HEK293 (cell line): ENCODE data around the gene NCKAP5L.

ENCODE experiments used
- CTCF ChIA-PET: fragments of 350-600 bp; formaldehyde crosslinking; extraction: SDS; loops from one replicate; lab custom pipeline; 2021; ENCODE audit warnings: antibody characterized with exemption; lab: Yijun Ruan, JAX
- POLR2A ChIA-PET: fragments of 300-600 bp; formaldehyde crosslinking; extraction: SDS; loops from one replicate; lab custom pipeline; 2020; ENCODE audit warnings: antibody characterized with exemption, inconsistent platforms; lab: Yijun Ruan, JAX
- H3K27ac ChIP-seq: fragments of 200-500 bp; sonication (Bioruptor generic); 2 replicates; pipeline ENCODE4 v1.5.1; 2014; ENCODE audit warnings: low read depth, low read length, control low read depth, inconsistent platforms; ENCODE audit errors: extremely low read depth
- H3K36me3 ChIP-seq, 2 experiments: fragments of 200-500 bp in 1 of 2; sonication (Bioruptor generic) in 1 of 2; 1 replicate in 1 of 2; 2 replicates in 1 of 2; pipeline ENCODE4 v1.5.1; 2014 to 2017; ENCODE audit warnings: inconsistent platforms in 2 of 2, low read length in 2 of 2; ENCODE audit not compliant: control insufficient read depth in 2 of 2, insufficient read depth in 1 of 2
- H3K4me1 ChIP-seq: fragments of 200-500 bp; sonication (Bioruptor generic); 2 replicates; pipeline ENCODE4 v1.5.1; 2014; ENCODE audit warnings: mild to moderate bottlenecking, low read length, inconsistent platforms; ENCODE audit not compliant: control insufficient read depth, insufficient read depth
- H3K4me3 ChIP-seq: 2 replicates; pipeline ENCODE4 v1.5.1; 2011; ENCODE audit warnings: low read depth, mild to moderate bottlenecking, control low read depth, low read length, moderate library complexity
- H3K9me3 ChIP-seq: fragments of 200-500 bp; sonication (Bioruptor generic); 2 replicates; pipeline ENCODE4 v1.5.1; 2014; ENCODE audit warnings: low read depth, low read length, inconsistent platforms; ENCODE audit not compliant: control insufficient read depth, insufficient read depth
- KLF7 ChIP-seq: fragments of 450-650 bp; formaldehyde crosslinking; IDR thresholded peaks from 2 replicates; pipeline ENCODE4 v1.5.1; 2016; ENCODE audit warnings: missing biosample characterization, missing genetic modification characterization, borderline replicate concordance
- PRDM6 ChIP-seq: fragments of 450-650 bp; formaldehyde crosslinking; IDR thresholded peaks from 2 replicates; pipeline ENCODE4 v1.5.1; 2017; ENCODE audit warnings: missing biosample characterization, missing genetic modification characterization
- REPIN1 ChIP-seq: fragments of 450-650 bp; formaldehyde crosslinking; IDR thresholded peaks from 2 replicates; pipeline ENCODE4 v1.5.1; 2017; ENCODE audit warnings: missing biosample characterization, missing genetic modification characterization, low read depth
- SALL2 ChIP-seq: fragments of 450-650 bp; formaldehyde crosslinking; IDR thresholded peaks from 2 replicates; pipeline ENCODE4 v1.5.0; 2017; ENCODE audit warnings: missing biosample characterization, mild to moderate bottlenecking, missing genetic modification characterization, borderline replicate concordance
- SCRT1 ChIP-seq: fragments of 450-650 bp; formaldehyde crosslinking; IDR thresholded peaks from 2 replicates; pipeline ENCODE4 v1.5.1; 2016; ENCODE audit warnings: missing biosample characterization, missing genetic modification characterization, borderline replicate concordance
- SP3 ChIP-seq: fragments of 450-650 bp; formaldehyde crosslinking; IDR thresholded peaks from 2 replicates; pipeline ENCODE4 v1.5.1; 2016; ENCODE audit warnings: missing biosample characterization, missing genetic modification characterization
- TSHZ1 ChIP-seq: fragments of 450-650 bp; formaldehyde crosslinking; IDR thresholded peaks from 2 replicates; pipeline ENCODE4 v1.5.1; 2016; ENCODE audit warnings: missing biosample characterization, missing genetic modification characterization, borderline replicate concordance
- ZBTB21 ChIP-seq: fragments of 450-650 bp; formaldehyde crosslinking; IDR thresholded peaks from 2 replicates; pipeline ENCODE4 v1.5.1; 2017; ENCODE audit warnings: missing biosample characterization, missing genetic modification characterization
- ZBTB44 ChIP-seq: fragments of 450-650 bp; IDR thresholded peaks from 2 replicates; pipeline ENCODE4 v1.5.1; 2018; ENCODE audit warnings: missing biosample characterization, mild to moderate bottlenecking, missing genetic modification characterization
- ZFP3 ChIP-seq: fragments of 450-650 bp; formaldehyde crosslinking; IDR thresholded peaks from 2 replicates; pipeline ENCODE4 v1.5.1; 2016; ENCODE audit warnings: low read depth, missing biosample characterization, missing genetic modification characterization
- ZNF10 ChIP-seq: fragments of 450-650 bp; formaldehyde crosslinking; IDR thresholded peaks from 2 replicates; pipeline ENCODE4 v1.5.1; 2017; ENCODE audit warnings: missing biosample characterization, missing genetic modification characterization
- ZNF112 ChIP-seq: fragments of 450-650 bp; formaldehyde crosslinking; IDR thresholded peaks from 2 replicates; pipeline ENCODE4 v1.5.0; 2017; ENCODE audit warnings: missing biosample characterization, missing genetic modification characterization
- ZNF221 ChIP-seq: fragments of 450-650 bp; formaldehyde crosslinking; IDR thresholded peaks from 2 replicates; pipeline ENCODE4 v1.5.1; 2017; ENCODE audit warnings: missing biosample characterization, missing genetic modification characterization, borderline replicate concordance
- ZNF239 ChIP-seq: fragments of 450-650 bp; formaldehyde crosslinking; IDR thresholded peaks from 2 replicates; pipeline ENCODE4 v1.5.1; 2016; ENCODE audit warnings: missing biosample characterization, missing genetic modification characterization
- ZNF324 ChIP-seq: fragments of 450-650 bp; formaldehyde crosslinking; IDR thresholded peaks from 2 replicates; pipeline ENCODE4 v1.5.1; 2016; ENCODE audit warnings: missing biosample characterization, missing genetic modification characterization
- ZNF350 ChIP-seq: fragments of 450-650 bp; formaldehyde crosslinking; IDR thresholded peaks from 2 replicates; pipeline ENCODE4 v1.5.0; 2017; ENCODE audit warnings: missing biosample characterization, mild to moderate bottlenecking, missing genetic modification characterization
- ZNF362 ChIP-seq: fragments of 450-650 bp; formaldehyde crosslinking; IDR thresholded peaks from 2 replicates; pipeline ENCODE4 v1.5.1; 2016; ENCODE audit warnings: missing biosample characterization, missing genetic modification characterization
- ZNF473 ChIP-seq: fragments of 450-650 bp; formaldehyde crosslinking; IDR thresholded peaks from 2 replicates; pipeline ENCODE4 v1.5.1; 2017; ENCODE audit warnings: missing biosample characterization, missing genetic modification characterization
- ZNF529 ChIP-seq: fragments of 450-650 bp; formaldehyde crosslinking; IDR thresholded peaks from 2 replicates; pipeline ENCODE4 v1.5.1; 2017; ENCODE audit warnings: missing genetic modification characterization, missing biosample characterization; ENCODE audit not compliant: insufficient replicate concordance
- ZNF596 ChIP-seq: fragments of 450-650 bp; IDR thresholded peaks from 2 replicates; pipeline ENCODE4 v1.5.0; 2018; ENCODE audit warnings: missing biosample characterization, mild to moderate bottlenecking, missing genetic modification characterization, moderate library complexity
- ZNF654 ChIP-seq: fragments of 450-650 bp; formaldehyde crosslinking; IDR thresholded peaks from 2 replicates; pipeline ENCODE4 v1.5.1; 2016; ENCODE audit warnings: low read depth, missing biosample characterization, missing genetic modification characterization
- ZNF658 ChIP-seq: fragments of 450-650 bp; formaldehyde crosslinking; IDR thresholded peaks from 2 replicates; pipeline ENCODE4; 2016; ENCODE audit warnings: missing biosample characterization, missing genetic modification characterization
- ZNF768 ChIP-seq: fragments of 450-650 bp; formaldehyde crosslinking; IDR thresholded peaks from 2 replicates; pipeline ENCODE4 v1.5.1; 2018; ENCODE audit warnings: missing biosample characterization, mild to moderate bottlenecking, missing genetic modification characterization
- ZNF837 ChIP-seq: fragments of 450-650 bp; formaldehyde crosslinking; IDR thresholded peaks from 2 replicates; pipeline ENCODE4 v1.5.1; 2016; ENCODE audit warnings: missing biosample characterization, missing genetic modification characterization

Gene NCKAP5L

GRCh38 chr12:49750027-49750995 lies 77.9 kb downstream of the NCKAP5L start (continued):
- TF ChIP-seq TSHZ1 (tag by site-specific recombination) (no peak), SP3 (tag by site-specific recombination) (no peak), ZNF529 (tag by site-specific recombination) (no peak), REPIN1 (tag by site-specific recombination) (no peak), SALL2 (tag by site-specific recombination) (no peak), ZNF350 (tag by site-specific recombination) (no peak), ZNF837 (tag by site-specific recombination) (no peak), ZFP3 (tag by site-specific recombination) (no peak), ZNF473 (no peak), ZNF658 (tag by site-specific recombination) (no peak), ZBTB21 (tag by site-specific recombination) (peak; percentile 20; the same call in 1 of the 2 replicates), ZNF362 (no peak), ZNF768 (tag by site-specific recombination) (no peak), ZNF10 (tag by site-specific recombination) (no peak), KLF7 (tag by site-specific recombination) (no peak), ZNF324 (peak; percentile 58; the same call in 1 of the 2 replicates), ZBTB44 (tag by site-specific recombination) (peak; percentile 84), ZNF112 (tag by site-specific recombination) (no peak), ZNF596 (no peak)

- H3K4me1 ChIP-seq, result peaks cover 35% of the 10 kb centered on the region
- CTCF ChIA-PET, result interaction anchor here (0.7 to 2.7 kb wide), 5 partner anchors 14 to 103 kb away, joined by 3 to 17 read pairs (median 3); no protein-coding TSS in a partner anchor
- peaks cover 28 to 33% of the 10 kb centered on the region in 2 experiments for H3K36me3 ChIP-seq
- H3K4me3 ChIP-seq, result no peak overlapping the region
- peak; percentile 50; the same call in 1 of the 2 replicates for TF ChIP-seq PRDM6 (tag by site-specific recombination)
- no peak for TF ChIP-seq SCRT1 (tag by site-specific recombination)
- no peak for TF ChIP-seq ZNF654 (tag by site-specific recombination)
- no peak for TF ChIP-seq ZNF221 (tag by site-specific recombination)
- no peak for TF ChIP-seq ZNF239
- no peak overlapping the region for H3K27ac ChIP-seq
- H3K9me3 ChIP-seq, result no peaks in the 10 kb centered on the region
- POLR2A ChIA-PET, result interaction anchor here (0.6 to 2.0 kb wide), 2 partner anchors 9 to 34 kb away, joined by 3 to 6 read pairs; no protein-coding TSS in a partner anchor
Measured at GRCh38 chr12:49748800-49749199, 79.4 kb downstream of the NCKAP5L start.
